ENCODE results near the gene ETV6. TPM values are rescaled to one million over a fixed set of nuclear protein-coding genes. Genes with fewer than 3 reads are reported as not detected.

Gene ETV6
- total RNA-seq, 8 experiments from 2014 or later: 2.9 to 18.6 (median 4.9) TPM

GRCh38 chr12:11824069-11824468, 174.6 kb downstream of the ETV6 start:
- in situ Hi-C loops (cut with MboI; ENCODE audit: low pct_unique_long_range_greater_than_20kb in 2 of 9, low sequenced_read_pairs in 9 of 9, unreplicated experiment in 9 of 9): no loop called here
- Histone ChIP-seq H3K27ac (no peak overlapping the region), H3K4me3 (no peak overlapping the region), H3K4me1 (replicated peaks in 1 of 2) (peaks cover 60 to 64% of the 10 kb centered on the region in 2 donors)
- ATAC-seq (replicated peaks in 6 of 8): no peak
- 58 to 100% (median 60%) methylated on average over 1 to 7 of the region's 7 CpGs; no CpG with 5 or more reads in 5 of the 10 experiments for WGBS, 10 experiments

- no peak for ATAC-seq (replicated peaks in 6 of 8)
- in situ Hi-C loops (cut with MboI; ENCODE audit: low pct_unique_long_range_greater_than_20kb in 2 of 9, low sequenced_read_pairs in 9 of 9, unreplicated experiment in 9 of 9): no loop called here
- Histone ChIP-seq H3K4me3 (no peak overlapping the region), H3K27ac (no peak overlapping the region), H3K4me1 (replicated peaks in 1 of 2) (peaks cover 55 to 60% of the 10 kb centered on the region in 2 donors)
- WGBS, 10 experiments: 54 to 100% (median 91%) methylated on average over 2 to 3 of the region's 3 CpGs
These were observed 175.3 kb downstream of the ETV6 start for GRCh38 chr12:11824736-11825135.

- 75 to 90% (median 84%) methylated on average over 5 to 7 of the region's 7 CpGs; no CpG with 5 or more reads in 2 of the 10 experiments for WGBS, 10 experiments
- Histone ChIP-seq H3K4me1 (replicated peaks in 1 of 2) (peaks cover 57 to 59% of the 10 kb centered on the region in 2 donors), H3K4me3 (no peak overlapping the region), H3K27ac (no peak overlapping the region)
- in situ Hi-C loops (cut with MboI; ENCODE audit: low pct_unique_long_range_greater_than_20kb in 2 of 9, low sequenced_read_pairs in 9 of 9, unreplicated experiment in 9 of 9): no loop called here
- no peak for ATAC-seq (replicated peaks in 6 of 8)
These were observed 175.8 kb downstream of the ETV6 start for GRCh38 chr12:11825278-11825677.

DNA sequence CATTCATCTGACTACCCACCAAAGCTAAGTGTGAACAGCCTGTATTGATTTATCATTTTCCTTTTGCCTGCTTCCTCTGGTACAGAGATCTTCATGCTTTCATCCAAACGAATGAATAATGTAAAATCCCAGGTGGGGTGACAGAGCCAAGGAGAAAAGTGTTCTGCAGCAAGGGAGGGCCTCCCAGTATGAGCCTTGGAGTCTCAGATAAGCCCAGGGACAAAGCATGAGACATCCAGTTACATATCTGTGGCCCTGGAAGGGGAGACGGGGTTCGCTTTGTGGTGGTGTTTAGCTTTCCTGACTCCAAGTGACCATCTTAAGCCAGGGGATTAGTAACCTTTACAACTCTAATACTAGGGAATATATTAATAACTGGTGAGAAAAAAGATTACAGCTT, 177.1 kb downstream of the ETV6 start:
- peaks cover 57 to 59% of the 10 kb centered on the region in 2 donors for H3K4me1 ChIP-seq (replicated peaks in 1 of 2)
- ATAC-seq (replicated peaks in 6 of 8): peak in 5 of 8 experiments; percentile 30 to 55 (median 43)
- H3K27ac ChIP-seq: peak overlapping the region in 1 of 2 donors; percentile 23
- in situ Hi-C loops (cut with MboI; ENCODE audit: low pct_unique_long_range_greater_than_20kb in 2 of 9, low sequenced_read_pairs in 9 of 9, unreplicated experiment in 9 of 9): no loop called here
- H3K4me3 ChIP-seq: no peak overlapping the region
- 27 to 100% (median 76%) methylated on average over 1 to 3 of the region's 3 CpGs; no CpG with 5 or more reads in 2 of the 10 experiments for WGBS, 10 experiments

- in situ Hi-C loops (cut with MboI; ENCODE audit: low pct_unique_long_range_greater_than_20kb in 2 of 9, low sequenced_read_pairs in 9 of 9, unreplicated experiment in 9 of 9): no loop called here
These were observed 177.9 kb downstream of the ETV6 start for GRCh38 chr12:11827091-11828061.

GRCh38 chr12:11829764-11830194, 180.3 kb downstream of the ETV6 start:
- H3K4me1 ChIP-seq (replicated peaks in 1 of 2): peaks cover 30 to 35% of the 10 kb centered on the region in 2 donors
- H3K27ac ChIP-seq: no peak overlapping the region
- ATAC-seq (replicated peaks in 6 of 8): no peak
- WGBS, 10 experiments: 60 to 100% (median 82%) methylated on average over 1 to 3 of the region's 4 CpGs; no CpG with 5 or more reads in 1 of the 10 experiments
- no peak overlapping the region for H3K4me3 ChIP-seq
- in situ Hi-C loops (cut with MboI; ENCODE audit: low pct_unique_long_range_greater_than_20kb in 2 of 9, low sequenced_read_pairs in 9 of 9, unreplicated experiment in 9 of 9): no loop called here

More at GRCh38 chr12:11827091-11828061, 177.9 kb downstream of the ETV6 start:
- H3K27ac ChIP-seq: peak overlapping the region; percentile 19 to 23
- peaks cover 49 to 52% of the 10 kb centered on the region in 2 donors for H3K4me1 ChIP-seq (replicated peaks in 1 of 2)
- ATAC-seq (replicated peaks in 6 of 8): peak in 5 of 8 experiments; percentile 68 to 73 (median 68)
- no peak overlapping the region for H3K4me3 ChIP-seq
- 21 to 62% (median 36%) methylated on average over 1 to 8 of the region's 17 CpGs for WGBS, 10 experiments

DNA sequence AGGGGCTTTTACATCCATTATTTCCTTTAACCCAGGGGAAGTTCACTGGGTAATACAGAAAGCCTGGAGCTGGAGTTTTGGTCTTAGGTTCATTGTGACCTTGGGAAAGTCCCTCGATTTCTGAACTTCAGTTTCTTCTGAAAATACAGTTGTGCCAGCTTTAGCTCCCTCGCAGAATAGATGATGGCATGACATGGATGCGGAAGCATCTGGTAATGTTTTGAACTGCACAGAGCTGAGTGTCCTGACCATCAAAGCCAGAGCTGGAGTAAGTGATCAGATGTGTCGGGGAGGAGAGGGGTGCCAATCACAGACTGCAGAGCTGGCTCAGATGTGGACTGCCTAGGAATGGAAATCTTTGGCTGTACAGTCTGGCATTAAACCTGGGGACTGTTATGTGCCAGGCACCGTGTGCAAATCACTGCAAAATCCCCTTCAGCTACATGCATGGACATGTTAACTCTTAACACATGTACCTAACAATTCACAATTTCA, 180.9 kb downstream of the ETV6 start:
- Histone ChIP-seq H3K4me3 (no peak overlapping the region), H3K4me1 (replicated peaks in 1 of 2) (peaks cover 30 to 31% of the 10 kb centered on the region in 2 donors), H3K27ac (no peak overlapping the region)
- ATAC-seq (replicated peaks in 6 of 8): peak in 1 of 8 experiments; percentile 36
- 0 to 100% (median 79%) methylated on average over 1 to 3 of the region's 5 CpGs; no CpG with 5 or more reads in 4 of the 10 experiments for WGBS, 10 experiments
- in situ Hi-C loops (cut with MboI; ENCODE audit: low pct_unique_long_range_greater_than_20kb in 2 of 9, low sequenced_read_pairs in 9 of 9, unreplicated experiment in 9 of 9): no loop called here

DNA sequence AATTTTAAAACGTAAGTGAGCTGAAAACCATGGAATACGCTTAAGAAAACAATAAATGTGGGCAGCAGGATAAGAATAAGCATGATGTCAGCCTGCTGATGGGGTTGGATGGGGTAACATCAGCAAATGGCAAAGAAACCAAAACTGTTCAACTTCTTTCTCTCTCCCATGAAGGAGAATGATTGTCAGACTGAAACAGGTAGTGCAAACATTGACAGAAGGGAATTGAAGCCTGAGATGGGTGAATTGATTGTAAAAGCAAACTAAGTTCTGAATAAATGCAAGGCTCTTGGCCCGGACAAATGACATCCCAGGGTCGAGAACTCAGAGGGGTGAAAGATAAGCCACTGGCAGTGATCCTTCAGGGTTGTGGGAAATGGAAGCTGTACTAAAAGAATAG, 182.6 kb downstream of the ETV6 start:
- Histone ChIP-seq H3K4me3 (no peak overlapping the region), H3K27ac (no peak overlapping the region), H3K4me1 (replicated peaks in 1 of 2) (peaks cover 14 to 23% of the 10 kb centered on the region in 2 donors)
- in situ Hi-C loops (cut with MboI; ENCODE audit: low pct_unique_long_range_greater_than_20kb in 2 of 9, low sequenced_read_pairs in 9 of 9, unreplicated experiment in 9 of 9): no loop called here
- 62 to 100% (median 89%) methylated on average over 2 to 4 of the region's 4 CpGs for WGBS, 10 experiments
- ATAC-seq (replicated peaks in 6 of 8): no peak

GRCh38 chr12:11833174-11833895, 183.9 kb downstream of the ETV6 start:
- 53 to 100% (median 86%) methylated on average over 1 to 4 of the region's 4 CpGs for WGBS, 10 experiments
- no peak for ATAC-seq (replicated peaks in 6 of 8)
- Histone ChIP-seq H3K4me1 (replicated peaks in 1 of 2) (peaks cover 1 to 13% of the 10 kb centered on the region in 2 donors), H3K4me3 (no peak overlapping the region), H3K27ac (no peak overlapping the region)
- in situ Hi-C loops (cut with MboI; ENCODE audit: low pct_unique_long_range_greater_than_20kb in 2 of 9, low sequenced_read_pairs in 9 of 9, unreplicated experiment in 9 of 9): no loop called here

- peaks cover 0 to 12% of the 10 kb centered on the region in 2 donors for H3K4me1 ChIP-seq (replicated peaks in 1 of 2)
- H3K27ac ChIP-seq: no peak overlapping the region
- WGBS, 10 experiments: 20 to 84% (median 78%) methylated on average over 1 to 4 of the region's 4 CpGs
- in situ Hi-C loops (cut with MboI; ENCODE audit: low pct_unique_long_range_greater_than_20kb in 2 of 9, low sequenced_read_pairs in 9 of 9, unreplicated experiment in 9 of 9): no loop called here
- H3K4me3 ChIP-seq: no peak overlapping the region
- ATAC-seq (replicated peaks in 6 of 8): peak in 3 of 8 experiments; percentile 53
These were observed 184.8 kb downstream of the ETV6 start for GRCh38 chr12:11834104-11834812.

GRCh38 chr12:11834931-11835330, 185.5 kb downstream of the ETV6 start:
- H3K27ac ChIP-seq: no peak overlapping the region
- in situ Hi-C loops (cut with MboI; ENCODE audit: low pct_unique_long_range_greater_than_20kb in 2 of 9, low sequenced_read_pairs in 9 of 9, unreplicated experiment in 9 of 9): no loop called here
- 60 to 100% (median 88%) methylated on average over 1 to 3 of the region's 3 CpGs; no CpG with 5 or more reads in 3 of the 10 experiments for WGBS, 10 experiments
- H3K4me1 ChIP-seq (replicated peaks in 1 of 2): peaks cover 0 to 10% of the 10 kb centered on the region in 2 donors
- H3K4me3 ChIP-seq: no peak overlapping the region
- ATAC-seq (replicated peaks in 6 of 8): peak in 2 of 8 experiments; percentile 52 to 76
